GM12878 (cell line): Measurements from ENCODE around the gene SLC37A3. TPM values are rescaled to one million over a fixed set of nuclear protein-coding genes. Genes with fewer than 3 reads are reported as not detected.

Experiments
- ATAC-seq: fragments of 200-7000 bp; cut with Tn5 transposase; 3 replicates; pipeline ENCODE4 v1.9.1; 2020; ENCODE audit warnings: mild to moderate bottlenecking, moderate library complexity
- BruUV-seq: library from RNA; stranded (reverse); fragments of 400-500 nt; replicated peaks from 2 replicates; lab custom pipeline; 2021; lab: Mats Ljungman, UMichigan
- CTCF ChIA-PET: fragments of 300-600 bp; sonication (Branson Sonifier 250); formaldehyde crosslinking; extraction: SDS; loops from one replicate; lab custom pipeline; 2021; ENCODE audit warnings: inconsistent platforms; lab: Yijun Ruan, JAX
- POLR2A ChIA-PET: fragments of 350-600 bp; formaldehyde crosslinking; extraction: SDS; loops from one replicate; lab custom pipeline; 2021; ENCODE audit warnings: inconsistent platforms; lab: Charles Lee
- RAD21 ChIA-PET: fragments of 300-600 bp; sonication (Branson Sonifier 250); formaldehyde crosslinking; loops from one replicate; lab custom pipeline; 2023; ENCODE audit warnings: antibody characterized with exemption; ENCODE audit not compliant: unreplicated experiment; lab: Charles Lee
- SMC1A ChIA-PET: fragments of 300-600 bp; sonication (Branson Sonifier 250); formaldehyde crosslinking; loops from one replicate; lab custom pipeline; 2023; ENCODE audit not compliant: unreplicated experiment, uncharacterized antibody; lab: Charles Lee
- DNase-seq: peaks from one replicate; pipeline ENCODE4 v3.0.0-alpha.2; 2011; ENCODE audit warnings: low read depth, low spot score
- FAIRE-seq: peaks from 3 replicates; lab custom pipeline; 2011; peaks lifted over from hg19 to GRCh38; lab: Jason Lieb, UNC
- H2AFZ ChIP-seq: 2 replicates; pipeline ENCODE4 v1.6.0; 2011; ENCODE audit warnings: low read depth, low read length, control low read depth; ENCODE audit not compliant: control insufficient read depth
- H3K27ac ChIP-seq: 2 replicates; pipeline ENCODE4 v1.5.1; 2011; ENCODE audit warnings: control low read depth; ENCODE audit not compliant: control insufficient read depth, insufficient read depth
- H3K27me3 ChIP-seq, 2 experiments: replicated peaks in 1 of 2; 2 replicates each; pipeline versions ENCODE4 v1.6.0 to v1.6.1; 2011; ENCODE audit warnings: low read length in 1 of 2; ENCODE audit not compliant: control insufficient read depth in 2 of 2, insufficient read depth in 2 of 2
- H3K36me3 ChIP-seq, 2 experiments: 2 replicates each; pipeline ENCODE4 v1.5.1; 2011; ENCODE audit warnings: low read length in 1 of 2; ENCODE audit not compliant: control insufficient read depth in 2 of 2, insufficient read depth in 2 of 2
- H3K4me1 ChIP-seq: 2 replicates; pipeline ENCODE4 v1.6.1; 2011; ENCODE audit warnings: mild to moderate bottlenecking, low read length, moderate library complexity, mixed read lengths; ENCODE audit not compliant: control insufficient read depth, insufficient read depth
- H3K4me2 ChIP-seq: 2 replicates; pipeline ENCODE4 v1.6.0; 2011; ENCODE audit warnings: control low read depth; ENCODE audit not compliant: control insufficient read depth, insufficient read depth
- H3K4me3 ChIP-seq: fragments of 200-600 bp; sonication (generic); 2 replicates; pipeline ENCODE4 v1.5.1; 2016
- H3K79me2 ChIP-seq: 2 replicates; pipeline ENCODE4 v1.6.0; 2011; ENCODE audit warnings: low read length; ENCODE audit not compliant: control insufficient read depth, insufficient read depth
- H3K9ac ChIP-seq: 2 replicates; pipeline ENCODE4 v1.8.0; 2011; ENCODE audit warnings: low read length, control low read depth, mixed read lengths; ENCODE audit not compliant: control insufficient read depth, insufficient read depth
- H3K9me3 ChIP-seq: replicated peaks from 3 replicates; pipeline ENCODE4 v1.5.1; 2011; ENCODE audit warnings: mild to moderate bottlenecking, low read length; ENCODE audit not compliant: control insufficient read depth, insufficient read depth
- H4K20me1 ChIP-seq: 2 replicates; pipeline ENCODE4 v1.6.0; 2011; ENCODE audit not compliant: control insufficient read depth, insufficient read depth
- FOS ChIP-seq: IDR thresholded peaks from 3 replicates; pipeline ENCODE4 v1.6.1; 2011; ENCODE audit warnings: borderline replicate concordance; ENCODE audit not compliant: insufficient read length; ENCODE audit errors: extremely low read depth
- MAX ChIP-seq: IDR thresholded peaks from 2 replicates; pipeline ENCODE4 v1.6.1; 2012; ENCODE audit warnings: low read depth, low read length, improper control_type of control experiment
- MYB ChIP-seq: fragments of 150-350 bp; IDR thresholded peaks from 2 replicates; pipeline ENCODE4 v1.6.1; 2014; ENCODE audit warnings: mild to moderate bottlenecking, low read depth, low read length, borderline replicate concordance
- NBN ChIP-seq: fragments of 450-650 bp; IDR thresholded peaks from 2 replicates; pipeline ENCODE4 v1.6.1; 2016
- NFYA ChIP-seq: IDR thresholded peaks from 2 replicates; pipeline ENCODE4 v1.6.1; 2011; ENCODE audit warnings: low read depth, mild to moderate bottlenecking, low read length, improper control_type of control experiment, borderline replicate concordance
- NR2C1 ChIP-seq: fragments of 450-650 bp; IDR thresholded peaks from 2 replicates; pipeline ENCODE4 v1.6.1; 2017; ENCODE audit warnings: antibody characterized with exemption, mild to moderate bottlenecking, moderate library complexity
- NR2C2 ChIP-seq: IDR thresholded peaks from 2 replicates; pipeline ENCODE4 v1.6.1; 2011; ENCODE audit warnings: borderline replicate concordance, low read depth; ENCODE audit not compliant: control insufficient read depth, insufficient read length
- RAD21 ChIP-seq: IDR thresholded peaks from 2 replicates; pipeline ENCODE4 v1.6.1; 2011; ENCODE audit warnings: mild to moderate bottlenecking, low read depth, low read length, moderate library complexity; ENCODE audit not compliant: insufficient read depth
- RBBP5 ChIP-seq: fragments of 200-600 bp; sonication (generic); conservative IDR thresholded peaks from 2 replicates; pipeline ENCODE4 v1.6.1; 2016
- SMC3 ChIP-seq: IDR thresholded peaks from 2 replicates; pipeline ENCODE4 v1.6.1; 2011; ENCODE audit warnings: low read length, improper control_type of control experiment, borderline replicate concordance
- TBL1XR1 ChIP-seq: IDR thresholded peaks from 2 replicates; pipeline ENCODE4 v1.6.1; 2012; ENCODE audit warnings: low read depth, low read length, improper control_type of control experiment
- TCF7 ChIP-seq: IDR thresholded peaks from 2 replicates; pipeline ENCODE4 v1.6.1; 2014; ENCODE audit warnings: antibody characterized with exemption, borderline replicate concordance
- ZBTB33 ChIP-seq: fragments of 450-650 bp; IDR thresholded peaks from 2 replicates; pipeline ENCODE4 v1.6.1; 2017; ENCODE audit warnings: mild to moderate bottlenecking
- ZBTB4 ChIP-seq: fragments of 450-650 bp; formaldehyde crosslinking; IDR thresholded peaks from 2 replicates; pipeline ENCODE4 v1.4.0; 2022; ENCODE audit warnings: mild to moderate bottlenecking, moderate library complexity
- ZSCAN29 ChIP-seq: fragments of 450-650 bp; IDR thresholded peaks from 2 replicates; pipeline ENCODE4 v1.6.1; 2017; ENCODE audit warnings: mild to moderate bottlenecking, moderate library complexity
- WGBS: methylation state at CpG from one replicate; pipeline ENCODE4 v1.1.6; 2016; ENCODE audit warnings: low lambda C conversion rate; ENCODE audit not compliant: insufficient replicate concordance, insufficient coverage; ENCODE audit errors: missing lambda C conversion rate; 5-methylcytosine and 5-hydroxymethylcytosine counted together
- in situ Hi-C: fragments of 300-500 bp; cut with MboI; formaldehyde crosslinking; loops from 9 replicates; pipeline ENCODE4 v1.14.3; 2018; ENCODE audit warnings: mixed read lengths
- intact Hi-C: fragments of 100-400 bp; cut with micrococcal nuclease; formaldehyde crosslinking; loops from one replicate; pipeline ENCODE4 v1.14.2; 2022; ENCODE audit not compliant: unreplicated experiment
- polyA plus RNA-seq, 11 experiments: library from polyadenylated mRNA; depleted of rRNA in 4 of 11; unstranded in 6 of 11; stranded (reverse) in 5 of 11; fragments of >200 nt; fragmentation: Nextera tagmentation in 4 of 11; fragmentation: Illumina TruSeq in 1 of 11; extraction: Ambion mirVana in 4 of 11; extraction: Trizol in 1 of 11; gene quantifications; 1 replicate in 1 of 11; 2 replicates in 10 of 11; pipeline versions ENCODE4 v1.2.1 to v1.2.3, GENCODE V29; 2011 to 2016; ENCODE audit warnings: inconsistent platforms in 2 of 11, missing spikeins in 2 of 11, low read depth in 1 of 11
- total RNA-seq, 4 experiments: library from RNA; depleted of rRNA in 3 of 4; stranded (reverse); fragments of >200 nt in 3 of 4; fragmentation: Illumina TruSeq in 1 of 4; extraction: Trizol in 1 of 4; gene quantifications; 2 replicates each; pipeline versions ENCODE4 v1.2.1 to v1.2.3, GENCODE V29; 2013 to 2021
- TF ChIP-seq, protein P1 (sequence below): fragments of 450-650 bp; IDR thresholded peaks from 2 replicates; pipeline ENCODE4 v1.6.1; 2017; ENCODE audit warnings: mild to moderate bottlenecking, low read depth, inconsistent platforms; ENCODE audit not compliant: poor library complexity, severe bottlenecking

SLC37A3 gene
- total and polyA plus RNA-seq, 10 of the 15 experiments (the other 5 are each of a cell fraction or from before 2014, with no cell fraction given) = 3.7 to 13.6 (median 11.0) TPM

DNA sequence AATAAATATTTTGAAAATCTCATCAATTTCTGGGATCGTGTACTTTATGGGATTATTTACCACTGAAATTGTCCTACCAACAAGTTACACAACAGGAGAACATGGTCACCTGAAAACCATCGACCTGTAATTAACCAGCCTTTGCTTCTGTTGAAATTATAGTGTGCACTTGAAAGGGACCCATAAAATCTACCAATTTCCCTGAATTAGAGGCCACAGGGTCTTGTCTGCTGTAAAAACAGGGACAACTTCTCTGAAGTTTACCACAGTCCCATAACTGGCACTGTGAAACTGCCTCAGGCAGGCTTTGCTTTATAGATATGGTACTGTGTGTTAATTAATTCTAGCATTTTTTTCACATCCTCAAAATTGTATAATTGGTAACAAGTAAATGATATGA is 43.2 kb upstream of the SLC37A3 start (continued):
- TF ChIP-seq ZBTB33 (no peak), SMC3 (no peak), TCF7 (no peak), TBL1XR1 (no peak), ZSCAN29 (no peak), MYB (no peak), NR2C2 (no peak)
- TF ChIP-seq, all 136 proteins: peak for 0

- in situ Hi-C loops (no loop called here), intact Hi-C loops (no loop called here)
- H3K9ac ChIP-seq = no peak overlapping the region
- no peak overlapping the region for H3K27ac ChIP-seq
- no peaks in the 10 kb centered on the region for H4K20me1 ChIP-seq
- no peaks in the 10 kb centered on the region for H3K4me1 ChIP-seq
- no peak overlapping the region for H3K4me2 ChIP-seq
- ChIA-PET RAD21 (interaction anchor here (0.6 to 0.9 kb wide), 3 partner anchors 42 to 60 kb away, joined by 3 to 4 read pairs (median 3); partner anchors contain the start of gene SLC37A3), POLR2A (interaction anchor here (0.7 kb wide), 1 partner anchor 828 kb away, joined by 3 read pairs; no protein-coding TSS in a partner anchor), SMC1A (interaction anchor here (1.3 kb wide), 1 partner anchor 9 kb away, joined by 5 read pairs; no protein-coding TSS in a partner anchor), CTCF (interaction anchor here (0.7 to 1.2 kb wide), 2 partner anchors 50 to 794 kb away, joined by 3 read pairs; no protein-coding TSS in a partner anchor)
- H3K9me3 ChIP-seq = no peaks in the 10 kb centered on the region
- H3K4me3 ChIP-seq = no peak overlapping the region
- FAIRE-seq = no peak
- no peak overlapping the region for H2AFZ ChIP-seq
- DNase-seq = no peak
- no peaks in the 10 kb centered on the region for H3K79me2 ChIP-seq
- ATAC-seq = no peak
- H3K27me3 ChIP-seq = no peaks in the 10 kb centered on the region
- no TSS peak for BruUV-seq
- no peaks in the 10 kb centered on the region for H3K36me3 ChIP-seq
- WGBS = 74% methylated on average over 3 of the region's 3 CpGs
- TF ChIP-seq ZBTB4 (no peak), RBBP5 (no peak), SMC3 (no peak), NR2C1 (no peak), RAD21 (no peak), NBN (no peak), FOS (no peak), ZSCAN29 (no peak), MAX (no peak), NFYA (no peak)
- TF ChIP-seq, protein P1, sequence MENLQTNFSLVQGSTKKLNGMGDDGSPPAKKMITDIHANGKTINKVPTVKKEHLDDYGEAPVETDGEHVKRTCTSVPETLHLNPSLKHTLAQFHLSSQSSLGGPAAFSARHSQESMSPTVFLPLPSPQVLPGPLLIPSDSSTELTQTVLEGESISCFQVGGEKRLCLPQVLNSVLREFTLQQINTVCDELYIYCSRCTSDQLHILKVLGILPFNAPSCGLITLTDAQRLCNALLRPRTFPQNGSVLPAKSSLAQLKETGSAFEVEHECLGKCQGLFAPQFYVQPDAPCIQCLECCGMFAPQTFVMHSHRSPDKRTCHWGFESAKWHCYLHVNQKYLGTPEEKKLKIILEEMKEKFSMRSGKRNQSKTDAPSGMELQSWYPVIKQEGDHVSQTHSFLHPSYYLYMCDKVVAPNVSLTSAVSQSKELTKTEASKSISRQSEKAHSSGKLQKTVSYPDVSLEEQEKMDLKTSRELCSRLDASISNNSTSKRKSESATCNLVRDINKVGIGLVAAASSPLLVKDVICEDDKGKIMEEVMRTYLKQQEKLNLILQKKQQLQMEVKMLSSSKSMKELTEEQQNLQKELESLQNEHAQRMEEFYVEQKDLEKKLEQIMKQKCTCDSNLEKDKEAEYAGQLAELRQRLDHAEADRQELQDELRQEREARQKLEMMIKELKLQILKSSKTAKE = no peak
Observed at GRCh38 chr7:140440593-140440992, 42.3 kb upstream of the SLC37A3 start.
